Hematopoietic multipotent progenitor cell treated with erythropoietin and hydrocortisone succinate and interleukin-3 and kit ligand, for 8 days (in vitro differentiated cells): Measurements from ENCODE around the gene DOK4.
A peak's percentile ranks its signal among the peaks of the same experiment; 100 is the strongest.

Experiments
- DNase-seq: peaks from one replicate; pipeline ENCODE4 v3.0.0-alpha.2; 2015

DOK4 gene

GRCh38 chr16:57476546-57477410, 9.5 kb downstream of the DOK4 start:
- peak; percentile 10 for DNase-seq

- DNase-seq: peak; percentile 57
Measured at GRCh38 chr16:57475711-57476339, 10.5 kb downstream of the DOK4 start.

GRCh38 chr16:57474671-57475661, 11.3 kb downstream of the DOK4 start:
- DNase-seq: no peak

DNA sequence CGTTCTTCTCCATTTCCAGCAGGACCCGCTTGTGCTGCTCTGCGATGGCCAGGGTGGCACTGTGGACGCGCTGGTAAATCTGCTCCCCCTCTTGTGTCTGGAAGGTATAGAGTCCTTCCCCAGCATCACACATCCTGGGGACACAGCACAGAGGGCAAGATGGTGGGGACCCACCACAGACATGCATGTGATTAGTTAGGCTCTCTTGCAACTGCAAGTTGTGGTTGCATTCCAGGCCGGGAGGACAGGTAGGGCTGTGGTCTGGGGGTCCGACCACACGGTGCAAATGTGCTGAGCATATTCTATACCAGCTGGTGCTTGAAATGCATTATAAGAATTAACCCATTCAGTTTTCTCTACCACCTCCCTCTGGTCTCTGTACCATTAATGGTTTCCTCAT, 12.4 kb downstream of the DOK4 start:
- DNase-seq: no peak

- DNase-seq: no peak
Measured at GRCh38 chr16:57473176-57473840, 13.0 kb downstream of the DOK4 start.

- DNase-seq: no peak
Measured at GRCh38 chr16:57472665-57473060, 13.6 kb downstream of the DOK4 start.

DNA sequence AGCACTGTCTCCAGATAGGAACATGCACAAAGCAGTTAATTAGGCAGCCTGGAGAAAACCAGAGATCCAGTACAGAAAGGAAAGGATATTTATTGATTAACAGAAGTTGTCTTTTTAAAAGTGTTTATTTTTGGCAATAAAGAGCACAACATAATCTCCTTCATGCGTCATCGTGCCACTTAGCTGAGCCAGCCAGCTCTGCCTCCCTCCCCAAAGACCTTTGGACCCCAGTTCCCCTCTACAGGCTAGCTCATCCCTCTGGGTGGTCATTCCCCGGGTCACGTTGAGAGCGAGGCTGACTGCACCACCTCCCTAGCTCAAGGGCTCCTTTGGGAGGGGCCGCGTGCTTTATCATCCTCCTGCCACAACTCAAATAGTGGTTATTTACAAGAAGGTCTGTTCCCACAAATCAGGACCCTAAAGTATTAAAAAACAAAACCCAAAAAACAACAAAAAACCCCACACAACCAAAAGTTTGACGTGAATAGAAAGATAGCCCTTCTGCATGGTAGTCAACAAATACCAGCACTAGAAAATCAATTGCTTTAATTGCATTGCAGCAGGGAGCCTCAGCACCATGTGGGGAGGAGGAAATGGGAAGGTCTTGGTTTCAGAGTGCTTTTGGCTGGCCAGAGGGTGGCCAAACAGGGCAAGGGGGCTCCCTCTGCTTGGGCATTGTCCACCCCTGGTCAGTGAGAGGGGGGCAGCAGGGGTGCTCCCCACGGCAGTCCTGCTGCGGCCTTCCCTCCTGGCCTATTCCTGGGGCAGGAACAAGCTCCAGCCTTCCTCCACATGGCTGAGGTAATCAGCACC, 14.2 kb downstream of the DOK4 start:
- DNase-seq: no peak

- no peak for DNase-seq
Measured at GRCh38 chr16:57471209-57471608, 15.1 kb downstream of the DOK4 start.

GRCh38 chr16:57470711-57471110, 15.6 kb downstream of the DOK4 start:
- no peak for DNase-seq

DNA sequence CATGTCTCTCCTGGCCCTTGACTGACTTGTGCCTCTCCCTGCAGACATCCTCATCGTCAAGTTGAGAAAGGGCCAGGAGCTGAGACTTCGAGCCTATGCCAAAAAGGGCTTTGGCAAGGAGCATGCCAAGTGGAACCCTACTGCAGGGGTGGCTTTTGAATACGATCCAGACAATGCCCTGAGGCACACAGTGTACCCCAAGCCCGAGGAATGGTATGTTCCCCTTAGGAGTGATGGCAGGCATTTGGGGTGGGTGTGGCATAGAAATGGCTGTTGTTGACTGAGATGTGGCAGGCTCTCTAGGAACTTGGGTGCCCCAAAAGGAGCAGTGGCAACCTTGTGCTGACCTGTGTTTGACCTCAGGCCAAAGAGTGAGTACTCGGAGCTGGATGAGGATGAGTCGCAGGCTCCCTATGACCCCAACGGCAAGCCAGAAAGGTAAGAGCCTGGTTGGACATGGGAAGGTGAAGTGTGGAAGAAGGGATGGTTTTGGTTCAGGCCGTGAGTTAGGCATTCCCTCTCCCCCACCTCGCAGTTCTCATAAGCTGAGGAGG, 16.3 kb downstream of the DOK4 start:
- peak; percentile 20 for DNase-seq

DNA sequence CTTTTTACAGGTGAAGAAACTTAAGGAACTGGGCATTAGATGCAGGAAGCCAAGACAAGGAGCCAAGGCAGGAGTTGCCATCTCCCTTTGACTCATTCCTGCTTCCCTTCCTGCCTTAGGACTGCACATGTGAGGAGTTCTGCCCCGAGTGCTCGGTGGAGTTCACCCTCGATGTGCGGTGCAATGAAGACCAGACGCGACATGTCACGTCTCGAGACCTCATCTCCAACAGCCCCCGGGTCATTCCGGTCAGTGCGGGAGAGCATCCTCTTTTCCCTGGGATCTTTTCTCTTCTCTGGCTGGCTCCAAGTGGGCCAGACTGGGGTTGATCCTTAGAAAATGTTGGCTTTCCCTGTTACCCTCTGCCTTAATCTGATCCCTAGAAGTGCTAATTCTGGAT, 17.2 kb downstream of the DOK4 start:
- no peak for DNase-seq

- no peak for DNase-seq
Measured at GRCh38 chr16:57468346-57468745, 17.9 kb downstream of the DOK4 start.

DNA sequence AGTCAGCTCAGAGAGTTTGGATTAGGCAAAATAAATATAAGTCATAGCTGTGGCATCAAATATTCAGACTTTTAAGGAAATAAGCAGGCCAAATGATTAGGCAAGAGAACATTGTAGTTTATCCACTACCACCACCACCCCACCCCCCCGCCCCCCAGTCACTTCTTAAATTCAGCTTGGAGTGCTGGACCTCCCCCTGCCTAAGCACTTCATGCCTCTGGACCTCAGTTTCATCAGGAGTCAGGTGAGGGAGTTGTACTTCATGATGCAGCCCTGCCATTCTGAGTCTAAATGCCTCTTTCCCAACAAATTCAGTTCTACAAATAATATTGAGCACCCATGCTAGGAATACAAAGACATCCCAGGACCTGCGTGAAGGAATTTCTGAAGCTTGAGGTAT, 21.8 kb downstream of the DOK4 start:
- no peak for DNase-seq

- DNase-seq: no peak
Measured at GRCh38 chr16:57462978-57463362, 23.3 kb downstream of the DOK4 start.

DNA sequence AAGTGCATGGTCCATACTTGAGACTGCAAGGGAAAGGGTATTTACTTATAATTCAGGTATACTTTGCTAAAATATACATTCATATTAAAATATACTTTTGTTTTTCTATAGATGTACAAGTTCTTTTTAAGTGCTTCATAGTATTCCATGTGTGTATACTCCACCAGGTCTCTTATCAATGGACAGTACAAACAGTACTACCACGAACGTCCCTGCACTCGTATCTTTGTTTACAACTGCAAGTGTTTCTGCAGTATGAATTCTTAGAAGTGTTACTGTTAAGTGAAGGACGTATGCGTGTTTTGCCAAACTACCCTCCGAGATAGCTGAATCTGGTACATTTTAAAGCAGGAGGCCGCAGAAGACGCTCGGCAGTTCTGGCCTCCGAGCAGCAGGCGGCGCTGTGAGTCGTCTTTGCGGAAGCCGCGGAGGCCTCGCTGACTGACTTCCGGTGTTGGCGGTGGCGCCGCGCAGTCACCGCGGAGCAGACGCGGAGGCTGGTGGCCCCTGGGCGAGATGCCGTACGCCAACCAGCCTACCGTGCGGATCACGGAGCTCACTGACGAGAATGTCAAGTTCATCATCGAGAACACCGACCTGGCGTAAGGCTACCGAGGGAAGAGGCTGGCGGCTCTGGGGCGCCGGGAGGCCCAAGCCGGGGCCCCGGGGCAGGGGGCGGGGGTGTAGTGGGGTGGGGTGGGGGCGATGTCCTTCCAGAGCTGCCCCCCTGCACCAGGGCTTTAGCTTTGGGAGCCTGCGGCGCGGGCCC, 23.9 kb downstream of the DOK4 start, which contains the start of gene POLR2C:
Gene POLR2C (plus strand): TSS at position 471 of the 769 bp plus-strand sequence. CDS start 46 bp downstream, at position 517.
- peak; percentile 85 for DNase-seq

DNA sequence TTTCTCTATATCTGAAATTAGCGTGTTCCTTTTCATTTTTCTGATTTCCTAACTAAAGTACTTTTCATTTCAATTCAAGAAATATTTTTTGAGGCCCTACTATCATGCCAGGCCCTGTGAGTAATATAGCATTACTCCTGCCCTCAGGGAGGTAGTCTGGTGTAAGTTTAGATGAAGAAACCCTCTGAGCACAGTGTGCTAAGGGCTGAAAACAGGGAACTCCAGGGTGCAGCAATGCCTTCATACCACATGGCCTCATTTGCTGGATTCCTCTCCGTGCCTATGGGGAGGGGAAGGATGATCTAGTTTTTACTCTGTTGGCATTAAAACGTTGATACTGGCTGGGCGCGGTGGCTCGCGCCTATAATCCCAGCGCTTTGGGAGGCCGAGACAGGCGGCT, 34.3 kb downstream of the DOK4 start:
- no peak for DNase-seq

DNA sequence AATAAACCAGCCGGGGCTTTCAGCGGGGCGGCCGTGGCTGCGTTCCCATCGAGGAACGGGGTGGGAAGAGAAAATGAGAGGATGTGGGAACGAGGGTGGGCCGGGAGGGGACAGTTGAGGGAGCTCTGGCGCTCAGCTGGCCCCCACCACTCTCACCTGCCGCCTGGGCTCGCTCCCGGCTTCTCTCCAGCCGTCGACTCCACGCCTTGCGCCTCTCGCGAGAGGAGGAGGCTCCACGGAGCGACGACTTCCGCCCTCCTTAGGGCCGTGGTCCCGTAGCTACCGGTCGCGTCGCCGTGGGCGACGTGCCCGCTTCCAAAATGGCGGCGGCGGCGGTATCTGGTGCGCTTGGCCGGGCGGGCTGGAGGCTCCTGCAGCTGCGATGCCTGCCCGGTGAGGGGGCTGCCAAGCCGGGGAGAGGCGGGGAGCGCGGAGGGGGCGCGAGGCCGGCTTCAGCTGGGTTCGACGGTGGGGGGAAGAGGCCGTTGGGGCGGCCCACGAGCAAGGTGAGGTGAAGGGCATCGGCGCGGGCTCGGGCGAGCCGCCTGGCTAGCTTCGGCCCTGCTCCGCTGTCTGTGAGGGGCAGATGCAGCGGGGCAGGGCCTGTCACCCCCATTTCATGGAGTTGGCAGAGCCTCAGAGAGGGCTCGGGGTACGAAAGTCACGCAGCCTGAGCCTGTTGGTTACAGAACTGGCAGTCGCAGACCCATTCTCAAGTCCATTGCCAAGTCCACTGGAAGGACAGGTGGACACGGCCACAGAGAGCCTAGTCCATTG, 38.9 kb downstream of the DOK4 start, which contains the start of the genes CIAPIN1 and COQ9:
Gene CIAPIN1 (minus strand): TSS at position 200 of the 777 bp plus-strand sequence. CDS start 6,457 bp downstream, outside the sequence.
Gene COQ9 (plus strand): TSS at position 294 of the 777 bp plus-strand sequence. CDS start 27 bp downstream, at position 321.
- DNase-seq: peak; percentile 93

- DNase-seq: peak; percentile 40
Measured at GRCh38 chr16:57446531-57447185, 39.6 kb downstream of the DOK4 start.

- no peak for DNase-seq
Measured at GRCh38 chr16:57445510-57445909, 40.8 kb downstream of the DOK4 start.
